Cardiac muscle cell (in vitro differentiated cells and primary cell): ENCODE data around the gene TMEM14C. TPM values are rescaled to one million over a fixed set of nuclear protein-coding genes. Genes with fewer than 3 reads are reported as not detected.

ENCODE experiments used
- DNase-seq, 2 donors: peaks; one replicate each; pipeline versions ENCODE4 v3.0.0 to v3.0.0-alpha.2; 2010 to 2017; ENCODE audit warnings: low read depth in 1 of 2, low spot score in 1 of 2
- H3K27ac ChIP-seq: fragments of 200-600 bp; sonication (generic); 2 replicates; pipeline ENCODE4 v1.5.1; 2016
- H3K27me3 ChIP-seq: fragments of 200-600 bp; sonication (generic); 2 replicates; pipeline ENCODE4 v1.6.0; 2016; ENCODE audit warnings: control low read depth
- H3K36me3 ChIP-seq: fragments of 200-600 bp; sonication (generic); 2 replicates; pipeline ENCODE4 v1.5.1; 2016; ENCODE audit warnings: control low read depth
- H3K4me1 ChIP-seq: fragments of 200-600 bp; sonication (generic); 2 replicates; pipeline ENCODE4 v1.8.1; 2017; ENCODE audit warnings: low read depth, mild to moderate bottlenecking, mixed run types
- H3K4me3 ChIP-seq: fragments of 200-600 bp; sonication (generic); 2 replicates; pipeline ENCODE4 v1.5.1; 2016; ENCODE audit warnings: mild to moderate bottlenecking
- H3K9me3 ChIP-seq: fragments of 200-600 bp; sonication (generic); 2 replicates; pipeline ENCODE4 v1.5.1; 2017; ENCODE audit warnings: low read depth, mild to moderate bottlenecking, control low read depth
- CTCF ChIP-seq: IDR thresholded peaks from 2 replicates; pipeline ENCODE4 v1.5.1; 2012; ENCODE audit warnings: low read depth, mild to moderate bottlenecking, low read length
- polyA plus RNA-seq: library from polyadenylated mRNA; unstranded; fragments of >200 nt; fragmentation: Nextera tagmentation; extraction: Ambion mirVana; gene quantifications from 2 replicates; pipeline ENCODE4 v1.2.1, GENCODE V29; 2016
- total RNA-seq: library from RNA; depleted of rRNA; stranded (reverse); fragments of >200 nt; gene quantifications from 2 replicates; pipeline ENCODE4 v1.2.3, GENCODE V29; 2016

Gene TMEM14C
- total and polyA plus RNA-seq, 2 experiments from 2014 or later, result 141 to 441 TPM

- Histone ChIP-seq H3K27ac (peak overlapping the region; percentile 99), H3K4me1 (peaks cover 20% of the 10 kb centered on the region), H3K9me3 (no peaks in the 10 kb centered on the region), H3K4me3 (peak overlapping the region; percentile 92), H3K27me3 (no peaks in the 10 kb centered on the region), H3K36me3 (no peaks in the 10 kb centered on the region)
- no peak for TF ChIP-seq CTCF
- DNase-seq, result no peak
Measured at GRCh38 chr6:10692965-10693538, 29.8 kb upstream of the TMEM14C start.

- H3K9me3 ChIP-seq, result no peaks in the 10 kb centered on the region
- peaks cover 20% of the 10 kb centered on the region for H3K4me1 ChIP-seq
- H3K27ac ChIP-seq, result peak within 1 kb of the TSS; percentile 99
- DNase-seq, result peak; percentile 94 to 95
- TF ChIP-seq CTCF, result no peak
- H3K36me3 ChIP-seq, result no peaks in the 10 kb centered on the region
- no peaks in the 10 kb centered on the region for H3K27me3 ChIP-seq
- H3K4me3 ChIP-seq, result peak within 1 kb of the TSS; percentile 92
Measured at GRCh38 chr6:10694302-10695085, 28.4 kb upstream of the TMEM14C start, which contains the start of the genes C6orf52 and PAK1IP1. Gene C6orf52, minus strand, starts transcription at chr6:10694616. Its CDS starts 7,066 bp downstream, at chr6:10687550. Gene PAK1IP1, plus strand, starts transcription at chr6:10694972. Its CDS starts 14 bp downstream, at chr6:10694986.

GRCh38 chr6:10695086-10695657 lies 27.7 kb upstream of the TMEM14C start:
- no peaks in the 10 kb centered on the region for H3K36me3 ChIP-seq
- peak overlapping the region; percentile 92 for H3K4me3 ChIP-seq
- H3K9me3 ChIP-seq, result no peaks in the 10 kb centered on the region
- no peak for DNase-seq
- TF ChIP-seq CTCF, result no peak
- no peaks in the 10 kb centered on the region for H3K27me3 ChIP-seq
- H3K27ac ChIP-seq, result peak overlapping the region; percentile 99
- H3K4me1 ChIP-seq, result peaks cover 20% of the 10 kb centered on the region

GRCh38 chr6:10696655-10697054 lies 26.2 kb upstream of the TMEM14C start:
- Histone ChIP-seq H3K4me1 (peaks cover 17% of the 10 kb centered on the region), H3K27me3 (no peaks in the 10 kb centered on the region), H3K36me3 (peaks cover under 1% of the 10 kb centered on the region), H3K27ac (no peak overlapping the region), H3K9me3 (no peaks in the 10 kb centered on the region), H3K4me3 (no peak overlapping the region)
- DNase-seq, result no peak
- no peak for TF ChIP-seq CTCF

- H3K4me3 ChIP-seq, result no peak overlapping the region
- H3K27me3 ChIP-seq, result no peaks in the 10 kb centered on the region
- no peaks in the 10 kb centered on the region for H3K9me3 ChIP-seq
- TF ChIP-seq CTCF, result no peak
- H3K36me3 ChIP-seq, result peaks cover 1% of the 10 kb centered on the region
- no peak for DNase-seq
- H3K4me1 ChIP-seq, result no peaks in the 10 kb centered on the region
- no peak overlapping the region for H3K27ac ChIP-seq
Measured at GRCh38 chr6:10713962-10714361, 8.9 kb upstream of the TMEM14C start.
